ENCODE data around the gene CC2D2A. TPM values are rescaled to one million over a fixed set of nuclear protein-coding genes. Genes with fewer than 3 reads are reported as not detected.

Gene CC2D2A
- polyA plus RNA-seq, 1 donor from 2014 or later = 8.6 TPM

GRCh38 chr4:15535599-15535998 is 65.9 kb downstream of the CC2D2A start:
- no peak overlapping the region for H3K27ac ChIP-seq (ENCODE audit: low read length)
- no peak overlapping the region for H2AFZ ChIP-seq (ENCODE audit: low read depth, low read length)
- no peak overlapping the region for H3K4me3 ChIP-seq (ENCODE audit: low read length)
- no peak overlapping the region for H3K9ac ChIP-seq (ENCODE audit: low read length)
- no peaks in the 10 kb centered on the region for H4K20me1 ChIP-seq (ENCODE audit: insufficient read depth)
- H3K4me2 ChIP-seq (ENCODE audit: low read length) = no peak overlapping the region
- no peaks in the 10 kb centered on the region for H3K79me2 ChIP-seq (replicated peaks; ENCODE audit: insufficient read depth, low read length)
- no peaks in the 10 kb centered on the region for H3K36me3 ChIP-seq (ENCODE audit: insufficient read depth, low read length)
- H3K9me2 ChIP-seq (ENCODE audit: insufficient read depth, low read length) = no peaks in the 10 kb centered on the region
- H3K9me3 ChIP-seq (ENCODE audit: low read length) = no peaks in the 10 kb centered on the region
- no peaks in the 10 kb centered on the region for H3K27me3 ChIP-seq (ENCODE audit: insufficient read depth, low read depth, low read length)
- H3F3A ChIP-seq (ENCODE audit: insufficient read depth, low read length, poor library complexity, severe bottlenecking) = no peaks in the 10 kb centered on the region
- no peak for TF ChIP-seq EZH2 (IDR thresholded peaks at IDR 0.05; ENCODE audit: borderline replicate concordance, insufficient read depth, low read length, poor library complexity, severe bottlenecking)
- no peak for TF ChIP-seq TAF1 (IDR thresholded peaks at IDR 0.05; ENCODE audit: low read depth)
- no peak for TF ChIP-seq REST (IDR thresholded peaks at IDR 0.05; ENCODE audit: borderline replicate concordance)
- TF ChIP-seq POLR2AphosphoS5 (IDR thresholded peaks at IDR 0.05) = no peak
- TF ChIP-seq EP300 (conservative IDR thresholded peaks at IDR 0.05; ENCODE audit: poor library complexity, severe bottlenecking) = no peak
- TF ChIP-seq MXI1 (conservative IDR thresholded peaks at IDR 0.05; ENCODE audit: poor library complexity, severe bottlenecking) = no peak
- no peak for TF ChIP-seq RAD21 (conservative IDR thresholded peaks at IDR 0.05)
- TF ChIP-seq SMC3 (conservative IDR thresholded peaks at IDR 0.05; ENCODE audit: poor library complexity) = no peak
- TF ChIP-seq, protein P1, sequence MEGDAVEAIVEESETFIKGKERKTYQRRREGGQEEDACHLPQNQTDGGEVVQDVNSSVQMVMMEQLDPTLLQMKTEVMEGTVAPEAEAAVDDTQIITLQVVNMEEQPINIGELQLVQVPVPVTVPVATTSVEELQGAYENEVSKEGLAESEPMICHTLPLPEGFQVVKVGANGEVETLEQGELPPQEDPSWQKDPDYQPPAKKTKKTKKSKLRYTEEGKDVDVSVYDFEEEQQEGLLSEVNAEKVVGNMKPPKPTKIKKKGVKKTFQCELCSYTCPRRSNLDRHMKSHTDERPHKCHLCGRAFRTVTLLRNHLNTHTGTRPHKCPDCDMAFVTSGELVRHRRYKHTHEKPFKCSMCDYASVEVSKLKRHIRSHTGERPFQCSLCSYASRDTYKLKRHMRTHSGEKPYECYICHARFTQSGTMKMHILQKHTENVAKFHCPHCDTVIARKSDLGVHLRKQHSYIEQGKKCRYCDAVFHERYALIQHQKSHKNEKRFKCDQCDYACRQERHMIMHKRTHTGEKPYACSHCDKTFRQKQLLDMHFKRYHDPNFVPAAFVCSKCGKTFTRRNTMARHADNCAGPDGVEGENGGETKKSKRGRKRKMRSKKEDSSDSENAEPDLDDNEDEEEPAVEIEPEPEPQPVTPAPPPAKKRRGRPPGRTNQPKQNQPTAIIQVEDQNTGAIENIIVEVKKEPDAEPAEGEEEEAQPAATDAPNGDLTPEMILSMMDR (IDR thresholded peaks at IDR 0.05; ENCODE audit: poor library complexity, severe bottlenecking) = no peak

DNA sequence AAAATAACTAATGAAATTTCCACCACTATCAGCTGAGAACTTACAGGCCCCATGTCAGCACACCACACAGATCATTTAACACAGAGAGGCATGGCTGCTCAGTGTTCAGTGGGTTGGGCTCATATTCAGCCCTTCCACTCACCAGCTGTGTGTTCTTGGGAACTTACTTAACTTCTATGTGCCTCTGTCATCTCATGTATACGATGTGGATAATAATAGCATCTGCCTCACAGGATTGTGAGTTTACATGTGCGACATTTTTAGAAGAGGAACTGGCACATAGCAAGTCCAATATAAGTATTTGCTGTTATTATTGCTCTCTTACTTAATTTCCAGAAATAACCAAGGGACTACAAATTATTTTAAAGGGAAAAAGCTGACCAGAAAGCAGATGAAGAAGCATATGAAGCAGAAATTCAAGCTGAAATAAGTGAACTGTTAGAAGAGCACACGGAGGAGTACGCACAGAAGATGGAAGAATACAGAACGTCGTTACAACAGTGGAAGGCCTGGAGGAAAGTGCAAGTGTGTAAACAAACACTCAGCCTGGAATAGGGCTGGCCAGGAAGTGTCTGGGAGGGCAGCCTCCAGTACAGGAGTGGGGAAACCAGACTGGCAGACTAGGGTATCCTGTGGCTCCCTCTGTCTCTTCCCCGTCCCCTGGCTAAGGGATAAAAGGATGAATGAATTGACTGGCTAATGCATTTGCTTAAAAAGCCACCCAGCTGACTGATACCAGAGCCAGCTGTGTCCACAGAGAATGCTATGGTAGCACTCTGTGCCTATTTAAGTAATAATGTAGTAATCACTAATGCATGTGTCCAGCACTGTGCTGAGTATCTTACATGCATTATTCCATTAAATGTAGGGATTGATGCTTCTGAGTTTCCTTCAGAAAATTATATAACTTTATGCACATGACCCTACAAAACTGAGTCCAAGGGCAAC is 67.1 kb downstream of the CC2D2A start:
- H3K4me3 ChIP-seq (ENCODE audit: low read length) = no peak overlapping the region
- no peak for TF ChIP-seq TAF1 (IDR thresholded peaks at IDR 0.05; ENCODE audit: low read depth)
- no peak for TF ChIP-seq MXI1 (conservative IDR thresholded peaks at IDR 0.05; ENCODE audit: poor library complexity, severe bottlenecking)
- no peaks in the 10 kb centered on the region for H3K36me3 ChIP-seq (ENCODE audit: insufficient read depth, low read length)
- H3K4me2 ChIP-seq (ENCODE audit: low read length) = no peak overlapping the region
- H3F3A ChIP-seq (ENCODE audit: insufficient read depth, low read length, poor library complexity, severe bottlenecking) = no peaks in the 10 kb centered on the region
- no peaks in the 10 kb centered on the region for H4K20me1 ChIP-seq (ENCODE audit: insufficient read depth)
- no peak overlapping the region for H3K9ac ChIP-seq (ENCODE audit: low read length)
- H3K27ac ChIP-seq (ENCODE audit: low read length) = no peak overlapping the region
- no peaks in the 10 kb centered on the region for H3K9me2 ChIP-seq (ENCODE audit: insufficient read depth, low read length)
- no peaks in the 10 kb centered on the region for H3K27me3 ChIP-seq (ENCODE audit: insufficient read depth, low read depth, low read length)
- no peak overlapping the region for H2AFZ ChIP-seq (ENCODE audit: low read depth, low read length)
- no peaks in the 10 kb centered on the region for H3K79me2 ChIP-seq (replicated peaks; ENCODE audit: insufficient read depth, low read length)
- no peaks in the 10 kb centered on the region for H3K9me3 ChIP-seq (ENCODE audit: low read length)

Data from neural cell (in vitro differentiated cells).